K562 (cell line): ENCODE results near the gene NR1D2. TPM values are rescaled to one million over a fixed set of nuclear protein-coding genes. Genes with fewer than 3 reads are reported as not detected.

Experiments used
- C11orf30 ChIP-seq: fragments of 450-650 bp; IDR thresholded peaks from 2 replicates; pipeline ENCODE4 v1.6.1; 2016; ENCODE audit warnings: low read depth, mild to moderate bottlenecking
- HDAC1 ChIP-seq, 2 experiments: fragments of 450-650 bp; IDR thresholded peaks; 2 replicates each; pipeline ENCODE4 v1.6.1; 2016 to 2017; ENCODE audit warnings: inconsistent platforms in 1 of 2, mild to moderate bottlenecking in 1 of 2, moderate library complexity in 1 of 2
- HDAC6 ChIP-seq: IDR thresholded peaks from 2 replicates; pipeline ENCODE4 v1.6.1; 2012; ENCODE audit warnings: low read depth, mild to moderate bottlenecking, control low read depth, inconsistent platforms, low read length, moderate library complexity
- JUND ChIP-seq, 2 experiments: IDR thresholded peaks; 2 replicates in 1 of 2; 3 replicates in 1 of 2; pipeline ENCODE4 v1.6.1; 2011; ENCODE audit warnings: borderline replicate concordance in 2 of 2, low read depth in 2 of 2, low read length in 2 of 2, improper control_type of control experiment in 1 of 2, missing biosample characterization in 1 of 2, missing genetic modification characterization in 1 of 2, missing genetic modification reagents in 1 of 2
- KLF13 ChIP-seq: fragments of 450-650 bp; IDR thresholded peaks from 2 replicates; pipeline ENCODE4 v1.6.1; 2016; ENCODE audit warnings: missing genetic modification characterization, low read depth, mild to moderate bottlenecking, missing compliant biosample characterization, moderate library complexity, borderline replicate concordance
- MEF2D ChIP-seq: conservative IDR thresholded peaks from 2 replicates; pipeline ENCODE4 v1.6.1; 2016; ENCODE audit warnings: low read depth, missing genetic modification characterization, missing compliant biosample characterization
- RBM22 ChIP-seq: fragments of 200-400 bp; formaldehyde crosslinking; IDR thresholded peaks from 2 replicates; pipeline ENCODE4 v1.6.1; 2018; ENCODE audit warnings: low read length, low read depth; ENCODE audit not compliant: poor library complexity, severe bottlenecking
- SIN3B ChIP-seq: fragments of 450-650 bp; IDR thresholded peaks from 2 replicates; pipeline ENCODE4 v1.6.1; 2017; ENCODE audit warnings: low read depth, mild to moderate bottlenecking, moderate library complexity
- U2AF1 ChIP-seq: fragments of 200-400 bp; formaldehyde crosslinking; optimal IDR thresholded peaks from 2 replicates; pipeline ENCODE3; 2017; ENCODE audit warnings: mild to moderate bottlenecking, low read depth, low read length, moderate library complexity
- ZNF311 ChIP-seq: fragments of 250-450 bp; sonication (Bioruptor Pico); IDR thresholded peaks from 2 replicates; pipeline ENCODE4 v1.4.0; 2020; ENCODE audit warnings: mild to moderate bottlenecking, moderate library complexity
- ZNF609 ChIP-seq: sonication (generic); formaldehyde crosslinking; IDR thresholded peaks from 2 replicates; pipeline ENCODE4 v1.8.1; 2023; ENCODE audit warnings: missing genetic modification reagents, mild to moderate bottlenecking, borderline replicate concordance
- polyA plus RNA-seq, 8 experiments: library from polyadenylated mRNA; depleted of rRNA in 4 of 8; stranded (reverse) in 5 of 8; unstranded in 3 of 8; fragments of >200 nt; fragmentation: Nextera tagmentation in 2 of 8; fragmentation: Illumina TruSeq in 1 of 8; extraction: Ambion mirVana in 2 of 8; extraction: Trizol in 1 of 8; gene quantifications; 2 replicates each; pipeline versions ENCODE4 v1.2.1 to v1.2.3, GENCODE V29; 2011 to 2014; ENCODE audit warnings: inconsistent platforms in 1 of 8, missing spikeins in 1 of 8
- total RNA-seq, 7 experiments: library from RNA; depleted of rRNA in 6 of 7; stranded (reverse); fragments of >200 nt in 6 of 7; fragmentation: Illumina TruSeq in 2 of 7; extraction: Trizol in 2 of 7; gene quantifications; 2 replicates each; pipeline versions ENCODE4 v1.2.1 to v1.2.3, GENCODE V29; 2011 to 2021; ENCODE audit warnings: low replicate concordance in 1 of 7
- TF ChIP-seq, protein P1 (sequence below): sonication (generic); formaldehyde crosslinking; IDR thresholded peaks from 2 replicates; pipeline ENCODE4 v1.8.1; 2023; ENCODE audit warnings: mild to moderate bottlenecking, missing genetic modification reagents

NR1D2 gene
- total and polyA plus RNA-seq, 9 of the 15 experiments (the other 6 are each of a cell fraction or from before 2014, with no cell fraction given): 1.2 to 5.5 (median 2.9) TPM

DNA sequence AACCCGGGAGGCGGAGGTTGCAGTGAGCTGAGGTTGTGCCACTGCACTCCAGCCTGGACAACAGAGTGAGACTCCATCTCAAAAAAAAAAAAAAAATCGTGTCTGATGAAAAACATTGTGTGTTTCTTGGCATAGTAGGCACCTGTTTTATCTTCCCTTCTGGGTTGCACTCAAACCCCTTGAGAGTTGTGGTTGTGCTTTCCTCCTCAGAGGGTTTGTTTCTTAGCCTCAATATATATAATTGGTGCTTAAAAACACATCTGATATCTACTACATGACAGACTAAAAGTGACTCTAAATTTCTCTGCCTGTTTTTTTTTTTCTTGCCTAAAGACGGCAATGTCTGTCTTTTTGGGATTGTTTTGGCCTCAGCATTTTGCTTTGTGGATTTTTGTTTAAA, 7.6 kb downstream of the NR1D2 start (continued):
- TF ChIP-seq ZNF609 (CRISPR knock-in tag): no peak
- no peak for TF ChIP-seq MEF2D (tag)
- TF ChIP-seq SIN3B: no peak
- no peak for TF ChIP-seq ZNF311 (CRISPR knock-in tag)
- TF ChIP-seq HDAC6: no peak
- no peak for TF ChIP-seq RBM22
- no peak for TF ChIP-seq JUND (IDR thresholded peaks at IDR 0.05; ENCODE audit: borderline replicate concordance, low read depth, low read length)
- TF ChIP-seq JUND (tag; IDR thresholded peaks at IDR 0.05; ENCODE audit: borderline replicate concordance, low read depth, low read length): no peak
- no peak for TF ChIP-seq KLF13 (tag)
- TF ChIP-seq HDAC1 (IDR thresholded peaks at IDR 0.05): no peak
- TF ChIP-seq, protein P1, sequence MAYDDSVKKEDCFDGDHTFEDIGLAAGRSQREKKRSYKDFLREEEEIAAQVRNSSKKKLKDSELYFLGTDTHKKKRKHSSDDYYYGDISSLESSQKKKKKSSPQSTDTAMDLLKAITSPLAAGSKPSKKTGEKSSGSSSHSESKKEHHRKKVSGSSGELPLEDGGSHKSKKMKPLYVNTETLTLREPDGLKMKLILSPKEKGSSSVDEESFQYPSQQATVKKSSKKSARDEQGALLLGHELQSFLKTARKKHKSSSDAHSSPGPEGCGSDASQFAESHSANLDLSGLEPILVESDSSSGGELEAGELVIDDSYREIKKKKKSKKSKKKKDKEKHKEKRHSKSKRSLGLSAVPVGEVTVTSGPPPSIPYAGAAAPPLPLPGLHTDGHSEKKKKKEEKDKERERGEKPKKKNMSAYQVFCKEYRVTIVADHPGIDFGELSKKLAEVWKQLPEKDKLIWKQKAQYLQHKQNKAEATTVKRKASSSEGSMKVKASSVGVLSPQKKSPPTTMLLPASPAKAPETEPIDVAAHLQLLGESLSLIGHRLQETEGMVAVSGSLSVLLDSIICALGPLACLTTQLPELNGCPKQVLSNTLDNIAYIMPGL (CRISPR knock-in tag): no peak
- TF ChIP-seq U2AF1: no peak
- no peak for TF ChIP-seq C11orf30
